H1 (cell line): ENCODE results near the gene PDPK1. TPM values are rescaled to one million over a fixed set of nuclear protein-coding genes. Genes with fewer than 3 reads are reported as not detected.

Experiments
- CBX8 ChIP-seq: fragments of 300-800, 300-1000 bp; sonication (generic); IDR thresholded peaks from 2 replicates; pipeline ENCODE4 v1.7.1; 2016; ENCODE audit warnings: low read depth, low read length, borderline replicate concordance
- KDM5A ChIP-seq: fragments of 200-600 bp; IDR thresholded peaks from 2 replicates; pipeline ENCODE4 v1.7.1; 2012; ENCODE audit warnings: mild to moderate bottlenecking, low read length, inconsistent platforms, mixed read lengths
- POU5F1 ChIP-seq: IDR thresholded peaks from 2 replicates; pipeline ENCODE4 v1.6.1; 2011; ENCODE audit warnings: low read depth, mild to moderate bottlenecking, low read length, moderate library complexity
- SUZ12 ChIP-seq: fragments of 200-600 bp; sonication (generic); IDR thresholded peaks from 2 replicates; pipeline ENCODE4 v1.6.1; 2012; ENCODE audit warnings: mild to moderate bottlenecking, inconsistent platforms, low read length, moderate library complexity, mixed read lengths
- YY1 ChIP-seq: IDR thresholded peaks from 2 replicates; pipeline ENCODE4 v1.6.1; 2011; ENCODE audit warnings: low read depth, mild to moderate bottlenecking, low read length
- polyA plus RNA-seq, 7 experiments: library from polyadenylated mRNA; depleted of rRNA in 3 of 7; stranded (reverse) in 5 of 7; unstranded in 2 of 7; fragments of >200 nt in 5 of 7; fragments of 200-250 nt in 2 of 7; gene quantifications; 1 replicate in 5 of 7; 2 replicates in 1 of 7; 4 replicates in 1 of 7; pipeline versions ENCODE4 v1.2.1 to v1.2.3, GENCODE V29; 2011 to 2013; ENCODE audit warnings: missing spikeins in 2 of 7, mixed read lengths in 2 of 7
- total RNA-seq: library from RNA; stranded (reverse); fragmentation: NEBNext Ultra II Directional; extraction: Animal tissue kit (Norgen Biotek cat#: 25700); gene quantifications from 2 replicates; pipeline ENCODE4 v1.2.1, GENCODE V29; 2021
- TF ChIP-seq, protein P1 (sequence below): IDR thresholded peaks from 2 replicates; pipeline ENCODE4 v1.6.1; 2011; ENCODE audit warnings: low read length, improper control_type of control experiment
- TF ChIP-seq, protein P2 (sequence below): IDR thresholded peaks from 2 replicates; pipeline ENCODE4 v1.6.1; 2012; ENCODE audit warnings: low read length, inconsistent platforms

The PDPK1 gene
- total and polyA plus RNA-seq, 2 of the 8 experiments (the other 6 are each of a cell fraction or from before 2014, with no cell fraction given): 17.1 to 27.8 TPM

DNA sequence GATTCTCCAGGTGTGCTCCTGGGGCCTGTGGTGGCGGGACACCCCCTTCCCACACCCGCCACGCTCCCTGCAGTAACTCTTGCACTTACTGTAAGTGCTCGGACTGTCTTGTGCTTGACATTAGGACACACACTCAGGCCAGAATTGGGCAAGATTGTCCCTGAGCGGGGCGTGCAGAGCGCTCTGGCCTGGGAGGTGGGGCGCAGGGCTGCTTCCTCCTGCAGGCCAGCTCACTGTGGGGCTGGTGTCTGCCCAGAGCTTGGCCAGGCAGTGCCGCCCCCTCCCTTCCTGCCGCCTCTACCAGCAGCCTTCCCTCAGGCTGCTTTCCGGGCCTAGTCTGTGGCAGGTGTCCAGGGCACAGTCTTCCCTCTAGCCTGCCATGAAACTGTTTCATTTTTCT, 30.2 kb upstream of the PDPK1 start (continued):
- TF ChIP-seq, protein P1, sequence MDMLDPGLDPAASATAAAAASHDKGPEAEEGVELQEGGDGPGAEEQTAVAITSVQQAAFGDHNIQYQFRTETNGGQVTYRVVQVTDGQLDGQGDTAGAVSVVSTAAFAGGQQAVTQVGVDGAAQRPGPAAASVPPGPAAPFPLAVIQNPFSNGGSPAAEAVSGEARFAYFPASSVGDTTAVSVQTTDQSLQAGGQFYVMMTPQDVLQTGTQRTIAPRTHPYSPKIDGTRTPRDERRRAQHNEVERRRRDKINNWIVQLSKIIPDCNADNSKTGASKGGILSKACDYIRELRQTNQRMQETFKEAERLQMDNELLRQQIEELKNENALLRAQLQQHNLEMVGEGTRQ: no peak
- TF ChIP-seq SUZ12: no peak
- TF ChIP-seq, protein P2, sequence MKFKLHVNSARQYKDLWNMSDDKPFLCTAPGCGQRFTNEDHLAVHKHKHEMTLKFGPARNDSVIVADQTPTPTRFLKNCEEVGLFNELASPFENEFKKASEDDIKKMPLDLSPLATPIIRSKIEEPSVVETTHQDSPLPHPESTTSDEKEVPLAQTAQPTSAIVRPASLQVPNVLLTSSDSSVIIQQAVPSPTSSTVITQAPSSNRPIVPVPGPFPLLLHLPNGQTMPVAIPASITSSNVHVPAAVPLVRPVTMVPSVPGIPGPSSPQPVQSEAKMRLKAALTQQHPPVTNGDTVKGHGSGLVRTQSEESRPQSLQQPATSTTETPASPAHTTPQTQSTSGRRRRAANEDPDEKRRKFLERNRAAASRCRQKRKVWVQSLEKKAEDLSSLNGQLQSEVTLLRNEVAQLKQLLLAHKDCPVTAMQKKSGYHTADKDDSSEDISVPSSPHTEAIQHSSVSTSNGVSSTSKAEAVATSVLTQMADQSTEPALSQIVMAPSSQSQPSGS: no peak
- no peak for TF ChIP-seq CBX8
- TF ChIP-seq POU5F1: no peak
- no peak for TF ChIP-seq KDM5A
- TF ChIP-seq YY1: no peak
